Sigmoid colon (tissue), 4 donors: Measurements from ENCODE around the gene KLF11.

Experiments
- CTCF ChIP-seq, 4 experiments: fragments of 450-650 bp in 3 of 4; fragments of 200-600 bp in 1 of 4; IDR thresholded peaks; one replicate each; pipeline ENCODE4 v1.5.1; 2016 to 2019; ENCODE audit warnings: antibody characterized with exemption in 4 of 4, mild to moderate bottlenecking in 3 of 4, moderate library complexity in 2 of 4
- EP300 ChIP-seq, 4 donors: sonication (generic); formaldehyde crosslinking; IDR thresholded peaks; one replicate each; pipeline ENCODE4 v1.6.1; 2017; ENCODE audit warnings: antibody characterized with exemption in 4 of 4
- POLR2A ChIP-seq, 2 donors: fragments of 450-650 bp; IDR thresholded peaks; one replicate each; pipeline ENCODE4 v1.6.1; 2016; ENCODE audit warnings: antibody characterized with exemption in 2 of 2, mild to moderate bottlenecking in 2 of 2, moderate library complexity in 2 of 2
- POLR2AphosphoS5 ChIP-seq, 4 donors: sonication (generic); formaldehyde crosslinking; IDR thresholded peaks; one replicate each; pipeline ENCODE4 v1.6.1; 2017; ENCODE audit warnings: antibody characterized with exemption in 4 of 4

DNA sequence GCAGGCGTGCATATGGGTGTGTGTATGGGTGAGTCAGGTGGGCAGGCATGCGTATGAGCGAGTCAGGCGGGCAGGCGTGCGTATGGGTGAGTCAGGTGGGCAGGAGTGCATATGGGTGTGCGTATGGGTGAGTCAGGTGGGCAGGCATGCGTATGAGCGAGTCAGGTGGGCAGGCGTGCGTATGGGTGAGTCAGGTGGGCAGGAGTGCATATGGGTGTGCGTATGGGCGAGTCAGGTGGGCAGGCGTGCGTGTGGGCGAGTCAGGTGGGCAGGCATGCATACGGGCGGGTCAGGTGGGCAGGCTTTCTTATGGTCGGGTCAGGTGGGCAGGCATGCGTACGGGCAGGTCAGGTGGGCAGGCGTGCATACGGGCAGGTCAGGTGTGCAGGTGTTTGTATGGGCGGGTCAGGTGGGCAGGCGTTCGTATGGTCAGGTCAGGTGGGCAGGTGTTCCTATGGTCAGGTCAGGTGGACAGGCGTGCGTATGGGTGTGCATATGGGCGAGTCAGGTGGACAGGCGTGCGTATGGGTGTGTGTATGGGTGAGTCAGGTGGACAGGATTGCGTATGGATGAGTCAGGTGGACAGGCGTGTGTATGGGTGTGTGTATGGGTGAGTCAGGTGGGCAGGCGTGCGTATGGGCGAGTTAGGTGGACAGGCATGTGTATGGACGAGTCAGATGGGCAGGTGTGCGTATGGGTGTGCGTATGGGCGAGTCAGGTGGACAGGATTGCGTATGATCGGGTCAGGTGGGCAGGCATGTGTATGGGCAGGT is 28.7 kb upstream of the KLF11 start:
- TF ChIP-seq CTCF (IDR thresholded peaks at IDR 0.05) = no peak
- TF ChIP-seq POLR2A (IDR thresholded peaks at IDR 0.05) = no peak
- no peak for TF ChIP-seq EP300 (IDR thresholded peaks at IDR 0.05)
- no peak for TF ChIP-seq POLR2AphosphoS5 (IDR thresholded peaks at IDR 0.05)
